Measurements from ENCODE around the gene FGFR3. TPM values are rescaled to one million over a fixed set of nuclear protein-coding genes. Genes with fewer than 3 reads are reported as not detected.

The FGFR3 gene
- polyA plus RNA-seq (2011; rRNA removed) = 0.06 and 0.21 TPM in 2 replicates
- polyA minus RNA-seq (2011; rRNA and poly(A)+ RNA removed) = 0.39 TPM in 1 of 2 replicates, not detected in the other

- DNase-seq (ENCODE audit: low read depth, low spot score) = no peak
- TF ChIP-seq CTCF (IDR thresholded peaks at IDR 0.05; ENCODE audit: low read depth, low read length) = no peak
- H3K4me3 ChIP-seq (ENCODE audit: low read depth, low read length) = peak within 1 kb of the TSS; percentile 34; the same call in 1 of the 2 replicates
- CTCF ChIA-PET = no interaction called here
- POLR2A ChIA-PET = no interaction called here
- peaks cover 45% of the 10 kb centered on the region for H3K27me3 ChIP-seq (ENCODE audit: control insufficient read depth, insufficient read depth, low read length)
- H3K27ac ChIP-seq (ENCODE audit: low read depth, low read length) = no peak within 1 kb of the TSS
- H3K9me3 ChIP-seq (ENCODE audit: control insufficient read depth, insufficient read depth, low read length) = peaks cover 5% of the 10 kb centered on the region; the same call in 1 of the 2 replicates
Measured at GRCh38 chr4:1792832-1793495, at the start of gene FGFR3. TSS of gene FGFR3 (plus strand) at chr4:1793293. CDS start at chr4:1793935, 642 bp downstream.

- Histone ChIP-seq H3K27me3 (ENCODE audit: control insufficient read depth, insufficient read depth, low read length) (no peaks in the 10 kb centered on the region), H3K27ac (ENCODE audit: low read depth, low read length) (no peak overlapping the region), H3K4me3 (ENCODE audit: low read depth, low read length) (no peak overlapping the region), H3K9me3 (ENCODE audit: control insufficient read depth, insufficient read depth, low read length) (peaks cover 10% of the 10 kb centered on the region)
- ChIA-PET CTCF (interaction anchor here (0.9 to 2.6 kb wide), 2 partner anchors 66 to 69 kb away, joined by 3 to 29 read pairs; no protein-coding TSS in a partner anchor), POLR2A (no interaction called here)
- DNase-seq (ENCODE audit: low read depth, low spot score) = no peak
- no peak for TF ChIP-seq CTCF (IDR thresholded peaks at IDR 0.05; ENCODE audit: low read depth, low read length)
Measured at GRCh38 chr4:1743551-1743950, 49.5 kb upstream of the FGFR3 start.

GRCh38 chr4:1743975-1744374 lies 49.1 kb upstream of the FGFR3 start:
- Histone ChIP-seq H3K27ac (ENCODE audit: low read depth, low read length) (no peak overlapping the region), H3K27me3 (ENCODE audit: control insufficient read depth, insufficient read depth, low read length) (no peaks in the 10 kb centered on the region), H3K4me3 (ENCODE audit: low read depth, low read length) (no peak overlapping the region), H3K9me3 (ENCODE audit: control insufficient read depth, insufficient read depth, low read length) (peaks cover 6% of the 10 kb centered on the region; the same call in 1 of the 2 replicates)
- POLR2A ChIA-PET = no interaction called here
- TF ChIP-seq CTCF (IDR thresholded peaks at IDR 0.05; ENCODE audit: low read depth, low read length) = no peak
- DNase-seq (ENCODE audit: low read depth, low spot score) = no peak
- CTCF ChIA-PET = interaction anchor here (1.9 to 2.6 kb wide), 3 partner anchors 17 to 166 kb away, joined by 9 to 29 read pairs (median 20); no protein-coding TSS in a partner anchor

- no peaks in the 10 kb centered on the region for H3K27me3 ChIP-seq (ENCODE audit: control insufficient read depth, insufficient read depth, low read length)
- H3K4me3 ChIP-seq (ENCODE audit: low read depth, low read length) = no peak overlapping the region
- no peaks in the 10 kb centered on the region; the same call in 1 of the 2 replicates for H3K9me3 ChIP-seq (ENCODE audit: control insufficient read depth, insufficient read depth, low read length)
- ChIA-PET CTCF (interaction anchor here (0.6 to 2.6 kb wide), 5 partner anchors 18 to 166 kb away, joined by 5 to 29 read pairs (median 10); no protein-coding TSS in a partner anchor), POLR2A (no interaction called here)
- DNase-seq (ENCODE audit: low read depth, low spot score) = no peak
- no peak for TF ChIP-seq CTCF (IDR thresholded peaks at IDR 0.05; ENCODE audit: low read depth, low read length)
- H3K27ac ChIP-seq (ENCODE audit: low read depth, low read length) = no peak overlapping the region
Measured at GRCh38 chr4:1744552-1744951, 48.5 kb upstream of the FGFR3 start.

- H3K9me3 ChIP-seq (ENCODE audit: control insufficient read depth, insufficient read depth, low read length) = no peaks in the 10 kb centered on the region; the same call in 1 of the 2 replicates
- ChIA-PET POLR2A (no interaction called here), CTCF (interaction anchor here (0.6 to 2.6 kb wide), 9 partner anchors 11 to 727 kb away, joined by 3 to 29 read pairs (median 8); no protein-coding TSS in a partner anchor)
- H3K27ac ChIP-seq (ENCODE audit: low read depth, low read length) = no peak overlapping the region
- DNase-seq (ENCODE audit: low read depth, low spot score) = no peak
- no peaks in the 10 kb centered on the region for H3K27me3 ChIP-seq (ENCODE audit: control insufficient read depth, insufficient read depth, low read length)
- no peak overlapping the region for H3K4me3 ChIP-seq (ENCODE audit: low read depth, low read length)
- TF ChIP-seq CTCF (IDR thresholded peaks at IDR 0.05; ENCODE audit: low read depth, low read length) = no peak
Measured at GRCh38 chr4:1745165-1745564, 47.9 kb upstream of the FGFR3 start.

All from AG04450 (cell line).